NT2/D1 (cell line): ENCODE measurements around the gene C11orf24.

Experiments used
- DNase-seq: peaks from one replicate; pipeline ENCODE4 v3.0.0-alpha.2; 2011; ENCODE audit warnings: low read depth, low spot score
- H3K27me3 ChIP-seq: 2 replicates; pipeline ENCODE4 v1.6.0; 2011; ENCODE audit warnings: mild to moderate bottlenecking; ENCODE audit not compliant: insufficient read length, insufficient read depth
- H3K36me3 ChIP-seq: 2 replicates; pipeline ENCODE4 v1.6.1; 2011; ENCODE audit warnings: mild to moderate bottlenecking, low read length, mixed read lengths; ENCODE audit not compliant: insufficient read depth, insufficient read length
- H3K4me1 ChIP-seq: 2 replicates; pipeline ENCODE4 v1.5.1; 2011; ENCODE audit not compliant: insufficient read depth, insufficient read length
- H3K4me3 ChIP-seq: 2 replicates; pipeline ENCODE4 v1.5.1; 2011; ENCODE audit warnings: low read depth; ENCODE audit not compliant: insufficient read length
- H3K9ac ChIP-seq: 2 replicates; pipeline ENCODE4 v1.6.0; 2011; ENCODE audit warnings: low read depth; ENCODE audit not compliant: insufficient read length
- H3K9me3 ChIP-seq: 2 replicates; pipeline ENCODE4 v1.5.1; 2011; ENCODE audit warnings: mild to moderate bottlenecking, low read length; ENCODE audit not compliant: insufficient read depth
- SUZ12 ChIP-seq: IDR thresholded peaks from 2 replicates; pipeline ENCODE4 v1.6.1; 2011; ENCODE audit not compliant: insufficient read length, insufficient read depth; ENCODE audit errors: extremely low read depth
- YY1 ChIP-seq: IDR thresholded peaks from 2 replicates; pipeline ENCODE4 v1.6.1; 2011; ENCODE audit not compliant: insufficient read length, insufficient read depth
- ZNF274 ChIP-seq: IDR thresholded peaks from 2 replicates; pipeline ENCODE4 v1.6.1; 2011; ENCODE audit warnings: mild to moderate bottlenecking, low read depth, low read length

C11orf24 gene

DNA sequence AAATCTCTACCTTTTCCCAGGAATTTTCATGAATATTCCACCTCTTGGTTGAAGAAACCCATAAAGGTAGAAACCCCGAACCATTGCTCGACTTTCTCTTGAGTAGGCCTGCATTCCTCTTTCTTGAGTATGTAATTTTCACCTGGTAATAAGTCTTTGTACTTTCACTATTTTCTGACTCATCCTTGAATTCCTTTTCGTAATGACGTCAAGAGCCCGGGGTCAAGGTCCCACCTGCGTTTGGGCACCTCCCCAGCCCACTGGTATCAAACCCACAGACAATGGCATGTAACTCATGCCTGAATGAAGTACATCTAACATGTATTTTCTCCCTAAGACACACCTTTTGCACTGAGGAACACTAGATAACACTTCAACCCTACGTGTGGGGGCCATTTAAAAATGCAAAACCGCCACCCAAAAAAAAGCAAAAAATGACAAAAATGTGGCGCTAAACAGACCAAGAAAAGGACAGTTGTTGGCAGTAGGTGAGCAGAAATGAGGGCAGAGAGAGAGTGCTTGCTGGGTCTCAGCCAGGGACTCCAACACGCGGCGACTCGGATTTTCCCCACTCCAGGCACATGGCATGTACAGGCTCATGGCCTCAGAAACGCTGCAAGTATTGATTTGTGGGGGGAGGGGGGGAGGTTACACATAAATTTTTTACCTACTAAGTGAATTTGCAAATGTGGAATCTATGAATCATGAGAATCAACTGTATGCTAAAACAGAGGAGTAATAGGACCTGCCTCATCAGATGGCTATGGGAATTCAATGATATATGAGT lies 4.1 kb upstream of the C11orf24 start:
- Histone ChIP-seq H3K4me1 (no peaks in the 10 kb centered on the region), H3K9ac (no peak overlapping the region), H3K36me3 (no peaks in the 10 kb centered on the region), H3K4me3 (no peak overlapping the region), H3K27me3 (no peaks in the 10 kb centered on the region), H3K9me3 (no peaks in the 10 kb centered on the region)
- DNase-seq, result no peak
- no peak for TF ChIP-seq SUZ12
- TF ChIP-seq ZNF274, result no peak
- TF ChIP-seq YY1, result no peak

GRCh38 chr11:68274306-68274705 lies 2.5 kb upstream of the C11orf24 start:
- DNase-seq, result no peak
- Histone ChIP-seq H3K9ac (no peak overlapping the region), H3K4me3 (no peak overlapping the region), H3K36me3 (peaks cover 11% of the 10 kb centered on the region), H3K27me3 (peaks cover 2% of the 10 kb centered on the region), H3K9me3 (no peaks in the 10 kb centered on the region), H3K4me1 (peaks cover 3% of the 10 kb centered on the region)
- TF ChIP-seq YY1 (no peak), SUZ12 (no peak), ZNF274 (no peak)

DNA sequence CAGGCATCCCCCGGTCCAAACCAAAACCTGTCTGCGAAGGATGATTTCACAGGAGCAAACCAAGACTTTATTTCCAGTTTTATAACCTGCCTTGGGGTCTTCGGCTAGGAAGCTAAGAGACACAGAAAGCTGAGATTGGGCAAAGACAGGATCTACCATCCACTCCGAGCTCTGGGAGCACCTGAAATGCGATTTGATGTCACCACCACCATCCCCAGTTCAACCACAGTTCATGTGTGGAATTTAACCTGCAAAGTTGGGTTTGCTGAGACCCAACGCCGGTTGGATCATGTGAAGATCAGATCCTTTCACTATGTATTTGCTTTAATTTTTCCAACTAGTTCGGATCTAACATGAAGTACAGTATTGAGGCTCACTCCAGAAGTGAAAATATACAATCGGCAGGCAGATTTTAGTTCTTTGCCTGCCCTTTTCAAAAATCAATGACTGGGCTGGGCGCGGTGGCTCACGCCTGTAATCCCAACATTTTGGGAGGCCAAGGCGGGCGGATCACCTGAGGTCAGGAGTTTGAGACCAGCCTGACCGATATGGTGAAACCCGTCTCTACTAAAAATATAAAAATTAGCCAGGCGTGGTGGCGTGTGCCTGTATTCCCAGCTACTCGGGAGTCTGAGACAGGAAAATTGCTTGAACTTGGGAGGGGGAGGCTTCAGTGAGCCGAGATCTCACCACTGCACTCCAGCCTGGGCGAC lies 1.4 kb upstream of the C11orf24 start:
- no peaks in the 10 kb centered on the region for H3K9me3 ChIP-seq
- DNase-seq, result no peak
- H3K4me1 ChIP-seq, result peaks cover 4% of the 10 kb centered on the region
- H3K27me3 ChIP-seq, result peaks cover 2% of the 10 kb centered on the region
- H3K9ac ChIP-seq, result peak overlapping the region; percentile 12
- peaks cover 17% of the 10 kb centered on the region for H3K36me3 ChIP-seq
- TF ChIP-seq SUZ12, result no peak
- no peak for TF ChIP-seq YY1
- TF ChIP-seq ZNF274, result no peak
- no peak overlapping the region for H3K4me3 ChIP-seq

- Histone ChIP-seq H3K36me3 (peaks cover 37% of the 10 kb centered on the region), H3K4me1 (peaks cover 6% of the 10 kb centered on the region), H3K27me3 (peaks cover 2% of the 10 kb centered on the region), H3K4me3 (peak overlapping the region; percentile 98), H3K9ac (peak overlapping the region; percentile 95), H3K9me3 (no peaks in the 10 kb centered on the region)
- peak; percentile 62 for DNase-seq
- TF ChIP-seq SUZ12 (no peak), ZNF274 (no peak), YY1 (no peak)
Measured at GRCh38 chr11:68271023-68271780, 571 bp downstream of the C11orf24 start.

- Histone ChIP-seq H3K4me1 (peaks cover 6% of the 10 kb centered on the region), H3K4me3 (peak overlapping the region; percentile 98), H3K9ac (peak overlapping the region; percentile 95), H3K27me3 (peaks cover 2% of the 10 kb centered on the region), H3K9me3 (no peaks in the 10 kb centered on the region), H3K36me3 (peaks cover 45% of the 10 kb centered on the region)
- TF ChIP-seq YY1 (no peak), SUZ12 (no peak), ZNF274 (no peak)
- no peak for DNase-seq
Measured at GRCh38 chr11:68270196-68271022, 1.4 kb downstream of the C11orf24 start.

- H3K9ac ChIP-seq, result no peak overlapping the region
Measured at GRCh38 chr11:68269414-68270081, 2.2 kb downstream of the C11orf24 start.

More at GRCh38 chr11:68269414-68270081, 2.2 kb downstream of the C11orf24 start:
- Histone ChIP-seq H3K4me1 (peaks cover 6% of the 10 kb centered on the region), H3K4me3 (no peak overlapping the region), H3K27me3 (peaks cover 2% of the 10 kb centered on the region), H3K9me3 (no peaks in the 10 kb centered on the region), H3K36me3 (peaks cover 53% of the 10 kb centered on the region)
- DNase-seq, result no peak
- TF ChIP-seq ZNF274 (no peak), YY1 (no peak), SUZ12 (no peak)
